ENCODE data around the gene DSP. TPM values are rescaled to one million over a fixed set of nuclear protein-coding genes. Genes with fewer than 3 reads are reported as not detected.

DSP gene
- total RNA-seq = 0.10 TPM in 1 of 2 replicates, not detected in the other

- intact Hi-C loops (cut with micrococcal nuclease) = loop anchor here (1.0 to 5.0 kb wide), 2 partner anchors 49 to 186 kb away; partner anchors contain the start of genes BMP6 and SNRNP48
Observed at GRCh38 chr6:7541175-7542064, at the start of gene DSP. TSS of gene DSP (plus strand) at chr6:7541671. CDS start at chr6:7541916, 245 bp downstream.

GRCh38 chr6:7493866-7494265 is 47.6 kb upstream of the DSP start:
- intact Hi-C loops (cut with micrococcal nuclease) = no loop called here

DNA sequence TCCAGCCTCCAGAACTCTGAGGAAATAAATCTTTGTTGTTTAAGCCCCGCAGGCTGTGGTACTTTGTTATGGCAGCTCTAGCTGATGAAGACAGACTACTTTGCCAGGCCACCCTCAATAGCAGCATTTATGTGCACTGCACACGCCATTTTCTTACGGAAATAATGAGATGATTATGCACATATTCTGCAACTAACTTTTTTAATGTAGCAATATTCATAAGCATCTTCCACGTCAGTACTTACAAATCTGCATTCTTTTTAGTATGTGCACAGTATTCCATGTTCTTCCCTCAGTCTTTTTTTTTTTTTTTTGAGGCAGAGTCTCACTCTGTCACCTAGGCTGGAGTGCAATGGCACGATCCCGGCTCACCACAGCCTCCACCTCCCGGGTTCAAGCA is 46.8 kb upstream of the DSP start:
- intact Hi-C loops (cut with micrococcal nuclease) = no loop called here

DNA sequence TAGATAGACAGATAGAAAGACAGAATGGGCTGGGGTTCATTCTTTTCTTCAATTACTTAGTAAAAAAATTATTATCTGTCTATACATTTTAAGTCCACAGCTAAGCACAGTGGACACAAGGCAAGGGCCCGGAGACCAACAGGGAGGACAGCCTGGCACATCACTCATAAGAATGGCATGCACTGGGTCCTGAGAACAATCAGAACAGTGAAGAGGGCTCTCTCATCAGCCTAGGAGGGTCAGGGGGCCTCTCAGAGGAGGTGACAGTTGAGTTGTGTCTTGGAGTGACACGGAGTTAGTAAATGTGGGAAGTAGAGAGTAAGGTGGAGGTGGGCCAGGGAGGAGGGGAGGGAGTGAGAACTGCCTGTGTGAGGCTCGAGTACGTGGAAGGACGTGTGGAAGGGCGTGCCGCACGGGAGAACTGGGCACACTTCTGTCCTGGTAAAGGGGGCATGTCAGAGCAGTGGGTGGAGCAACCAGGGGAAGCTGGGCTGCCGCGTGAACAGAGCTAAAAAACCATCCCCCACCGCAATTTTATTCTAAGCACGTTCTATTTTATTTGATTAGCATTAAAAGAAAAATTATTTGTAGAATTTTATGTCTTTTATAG is 45.1 kb upstream of the DSP start:
- intact Hi-C loops (cut with micrococcal nuclease) = no loop called here

GRCh38 chr6:7500752-7501282 is 40.7 kb upstream of the DSP start:
- intact Hi-C loops (cut with micrococcal nuclease) = no loop called here

DNA sequence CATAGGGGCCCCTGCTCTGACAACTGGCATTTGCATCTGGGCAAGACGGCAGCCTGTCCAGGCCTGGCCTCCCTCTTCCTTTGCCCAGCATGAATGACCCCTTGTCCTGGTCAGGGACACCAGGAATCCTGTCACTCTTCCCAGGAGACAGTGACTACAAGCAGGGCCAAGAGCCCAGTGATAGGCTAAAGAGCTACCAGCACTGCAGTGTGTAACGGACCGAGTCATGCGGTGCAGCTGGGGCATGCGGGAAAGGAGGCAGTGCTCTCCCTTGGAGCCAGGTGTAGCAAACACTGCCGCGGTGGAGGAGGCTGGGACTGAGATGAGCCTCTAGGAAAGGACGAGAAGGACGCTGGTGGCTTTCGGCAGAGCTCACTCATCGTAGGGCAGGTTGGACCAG is 38.7 kb upstream of the DSP start:
- intact Hi-C loops (cut with micrococcal nuclease) = no loop called here

DNA sequence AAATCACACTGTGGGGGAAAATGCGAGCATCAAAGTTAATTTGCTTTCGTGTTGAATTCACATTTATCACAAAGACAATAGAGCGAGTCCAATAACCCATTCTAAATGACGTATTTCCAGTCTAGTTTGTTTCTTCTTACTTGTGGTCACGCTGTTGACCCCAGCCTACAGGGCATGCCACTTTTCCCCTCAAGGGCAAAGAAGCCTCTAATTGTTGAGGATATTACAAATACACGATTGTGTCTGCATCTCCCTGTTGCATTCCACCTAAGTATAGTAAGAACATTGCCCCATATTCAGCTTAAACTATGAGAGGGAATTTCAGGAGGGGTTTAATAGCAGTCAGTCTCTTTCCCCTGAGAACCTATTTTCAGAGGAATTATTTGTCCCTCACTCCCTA is 37.4 kb upstream of the DSP start:
- intact Hi-C loops (cut with micrococcal nuclease) = no loop called here

- intact Hi-C loops (cut with micrococcal nuclease) = no loop called here
Observed at GRCh38 chr6:7505189-7505699, 36.2 kb upstream of the DSP start.

- intact Hi-C loops (cut with micrococcal nuclease) = no loop called here
Observed at GRCh38 chr6:7507600-7507999, 33.9 kb upstream of the DSP start.

- intact Hi-C loops (cut with micrococcal nuclease) = no loop called here
Observed at GRCh38 chr6:7512320-7512719, 29.2 kb upstream of the DSP start.

GRCh38 chr6:7513529-7513928 is 27.9 kb upstream of the DSP start:
- intact Hi-C loops (cut with micrococcal nuclease) = no loop called here

DNA sequence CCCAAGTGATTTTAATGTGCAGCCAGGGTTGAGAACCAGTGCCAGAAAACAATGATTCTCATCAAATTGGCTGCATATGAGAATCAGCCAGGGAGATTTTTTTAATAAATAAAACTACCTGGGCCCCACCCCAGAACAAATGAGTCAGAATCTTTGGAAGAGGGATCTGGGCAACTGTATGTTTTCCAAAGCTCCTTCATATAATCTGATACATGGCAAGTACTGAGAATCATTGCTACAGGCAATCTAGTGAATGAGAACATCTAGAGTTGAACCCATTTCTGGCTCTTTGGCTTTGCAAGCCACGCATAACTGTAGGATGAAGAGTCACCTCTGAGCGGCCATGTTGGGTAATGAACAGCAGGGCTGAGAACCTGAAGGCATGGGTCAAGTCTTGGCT is 26.1 kb upstream of the DSP start:
- intact Hi-C loops (cut with micrococcal nuclease) = no loop called here

GRCh38 chr6:7518877-7519276 is 22.6 kb upstream of the DSP start:
- intact Hi-C loops (cut with micrococcal nuclease) = no loop called here

GRCh38 chr6:7522873-7523272 is 18.6 kb upstream of the DSP start:
- intact Hi-C loops (cut with micrococcal nuclease) = no loop called here

DNA sequence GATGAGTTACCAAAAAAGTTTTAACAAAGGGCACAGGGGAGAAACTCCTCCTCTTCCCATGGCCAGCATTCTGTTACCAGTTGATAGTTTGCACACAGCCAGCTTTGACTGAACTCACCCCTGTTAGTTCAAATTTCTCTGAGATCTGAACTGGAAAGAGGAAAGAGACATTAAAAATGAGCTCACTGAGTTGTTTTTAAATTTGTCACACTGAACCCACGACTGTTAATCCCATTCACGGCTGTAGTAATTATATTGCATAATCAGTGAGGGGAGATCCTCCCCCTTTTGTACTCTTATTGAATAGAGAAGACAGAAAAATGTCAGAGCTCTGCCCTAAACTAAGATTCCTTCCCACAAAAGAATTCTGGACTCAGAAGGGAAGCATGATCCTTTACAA is 17.5 kb upstream of the DSP start:
- intact Hi-C loops (cut with micrococcal nuclease) = no loop called here

DNA sequence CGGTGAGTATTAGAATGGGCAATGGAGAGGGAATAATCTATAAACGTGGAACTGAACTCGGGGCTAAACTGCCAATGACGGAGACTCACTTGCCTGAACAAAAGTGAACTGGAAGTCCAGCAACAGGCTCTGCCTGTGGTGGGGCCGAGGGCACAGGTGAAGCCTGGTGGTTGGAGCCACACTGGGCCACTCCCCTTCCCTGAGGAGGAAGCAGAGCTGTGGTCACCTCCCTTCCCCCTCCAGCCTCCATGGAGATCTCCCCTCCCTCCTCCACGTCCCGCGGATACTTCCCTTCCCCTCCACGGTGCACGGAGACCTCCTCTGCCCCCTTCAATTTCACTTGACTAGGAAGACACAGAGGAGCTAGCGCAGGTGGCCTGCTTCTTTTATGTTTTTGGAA is 14.7 kb upstream of the DSP start:
- intact Hi-C loops (cut with micrococcal nuclease) = no loop called here

- intact Hi-C loops (cut with micrococcal nuclease) = no loop called here
Observed at GRCh38 chr6:7528565-7528964, 12.9 kb upstream of the DSP start.

GRCh38 chr6:7529141-7529540 is 12.3 kb upstream of the DSP start:
- intact Hi-C loops (cut with micrococcal nuclease) = no loop called here

GRCh38 chr6:7532232-7532631 is 9.2 kb upstream of the DSP start:
- intact Hi-C loops (cut with micrococcal nuclease) = no loop called here

GRCh38 chr6:7532821-7533220 is 8.7 kb upstream of the DSP start:
- intact Hi-C loops (cut with micrococcal nuclease) = no loop called here

DNA sequence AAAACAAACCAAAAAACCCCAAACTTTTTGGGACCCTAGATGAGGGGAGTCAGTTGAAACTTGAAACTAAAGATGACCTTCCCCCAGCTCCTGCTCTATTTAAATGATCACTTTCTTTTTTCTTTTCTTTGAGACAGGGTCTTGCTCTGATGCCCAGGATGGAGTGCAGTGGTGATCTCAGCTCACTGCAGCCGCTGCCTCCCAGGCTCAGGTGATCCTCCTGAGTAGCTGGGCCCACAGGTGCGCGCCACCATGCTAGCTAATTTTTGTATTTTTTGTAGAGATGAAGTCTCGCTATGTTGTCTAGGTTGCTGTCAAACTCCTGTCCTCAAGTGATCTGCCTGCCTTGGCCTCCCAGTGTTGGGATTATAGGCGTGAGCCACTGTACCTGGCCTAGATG is 7.3 kb upstream of the DSP start:
- intact Hi-C loops (cut with micrococcal nuclease) = no loop called here

GRCh38 chr6:7535498-7535897 is 6.0 kb upstream of the DSP start:
- intact Hi-C loops (cut with micrococcal nuclease) = no loop called here
